AG20443 (cell line): ENCODE data around the gene FERMT1.
"Not testable (repeated sequence)": the region's sequence is repeated elsewhere in the genome, so short reads cannot be mapped to it uniquely, and the experiment has no call there.

Experiments used
- DNase-seq: peaks from one replicate; pipeline ENCODE4 v3.0.0; 2012; ENCODE audit warnings: low spot score, mixed read lengths

The FERMT1 gene

DNA sequence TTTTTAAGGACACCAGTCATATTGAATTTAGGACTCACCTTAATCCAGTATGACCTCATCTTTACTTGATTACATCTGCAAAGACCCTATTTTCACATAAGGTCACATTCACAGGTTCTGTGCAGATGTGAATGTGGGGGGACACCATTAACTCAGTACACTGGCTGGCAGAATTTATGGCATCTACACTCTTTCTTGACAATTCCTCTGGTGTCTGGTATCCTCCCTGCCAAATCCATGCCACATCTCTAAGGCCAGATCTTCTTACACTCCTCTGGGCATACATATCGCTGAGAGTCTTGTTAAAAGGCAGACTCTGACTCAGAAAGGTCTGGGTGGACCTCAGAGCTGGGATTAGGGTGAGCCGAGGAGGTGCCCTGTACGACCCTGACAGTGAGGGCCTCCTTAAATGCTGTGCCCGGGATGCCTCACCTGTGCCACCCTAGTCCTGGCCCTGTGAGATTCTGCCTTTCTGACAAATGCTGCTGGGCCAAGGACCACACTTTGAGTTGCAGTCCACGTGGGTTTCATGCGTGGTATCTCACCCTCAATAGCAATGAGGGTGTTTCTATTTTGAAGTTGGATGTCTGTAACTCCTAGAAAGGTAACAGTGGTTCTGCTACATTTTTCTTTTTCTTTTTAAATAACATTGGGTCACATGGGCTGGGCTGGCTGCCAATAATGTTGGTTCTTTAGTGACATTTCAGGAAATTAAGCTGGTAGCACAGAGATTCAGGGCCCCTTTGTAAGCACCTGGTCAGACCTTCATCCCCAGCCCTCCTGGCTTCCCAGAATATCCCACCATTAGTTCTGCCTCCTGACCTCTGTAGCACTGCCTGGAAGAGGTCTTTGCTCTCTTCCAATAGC is 51.8 kb downstream of the FERMT1 start:
- no peak for DNase-seq

DNA sequence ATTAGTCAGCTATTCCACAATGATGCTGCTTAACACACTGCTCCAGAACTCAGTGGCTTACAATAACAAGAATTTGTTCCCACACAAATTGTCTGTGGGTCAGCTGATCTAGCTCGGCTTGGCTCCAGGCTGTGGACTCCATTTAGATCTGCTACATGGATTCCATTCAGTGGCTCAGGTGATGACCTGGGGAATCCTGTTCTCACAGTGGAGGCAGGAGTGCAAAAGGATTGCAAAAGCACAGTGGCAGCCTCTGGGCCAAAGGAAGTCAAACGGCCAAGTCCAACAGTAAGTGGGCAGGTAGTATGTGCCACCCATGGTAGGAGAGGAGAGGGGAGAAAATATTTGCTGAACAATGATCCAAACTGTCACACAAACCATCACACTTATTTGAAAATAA is 53.2 kb downstream of the FERMT1 start:
- DNase-seq, result no peak

DNA sequence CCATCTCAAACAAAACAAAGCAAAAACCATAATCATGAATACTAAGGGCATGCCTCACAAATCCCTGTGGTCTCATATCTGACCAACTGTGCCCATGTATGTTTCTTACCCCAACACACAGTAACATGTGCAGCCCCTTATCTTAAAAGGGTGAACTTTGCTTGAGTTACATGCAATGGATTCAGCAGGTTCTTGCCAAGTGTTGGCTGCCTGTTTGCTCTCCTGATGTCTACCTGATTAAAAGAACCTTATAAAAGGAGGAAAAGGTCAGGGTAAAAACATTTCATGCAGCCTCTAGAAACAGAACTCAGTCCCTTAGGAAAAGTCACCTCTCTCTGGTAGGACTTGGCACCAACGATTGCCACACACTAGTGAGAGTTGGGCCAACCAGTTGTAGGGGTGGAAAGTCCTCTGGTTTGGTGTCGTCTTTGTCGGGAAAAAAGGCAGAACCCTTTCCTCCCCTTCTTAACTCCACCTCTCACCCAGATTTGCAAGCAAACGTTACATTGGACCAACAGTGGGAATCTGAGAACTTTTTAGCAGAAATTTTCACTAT is 55.0 kb downstream of the FERMT1 start:
- no peak for DNase-seq

DNA sequence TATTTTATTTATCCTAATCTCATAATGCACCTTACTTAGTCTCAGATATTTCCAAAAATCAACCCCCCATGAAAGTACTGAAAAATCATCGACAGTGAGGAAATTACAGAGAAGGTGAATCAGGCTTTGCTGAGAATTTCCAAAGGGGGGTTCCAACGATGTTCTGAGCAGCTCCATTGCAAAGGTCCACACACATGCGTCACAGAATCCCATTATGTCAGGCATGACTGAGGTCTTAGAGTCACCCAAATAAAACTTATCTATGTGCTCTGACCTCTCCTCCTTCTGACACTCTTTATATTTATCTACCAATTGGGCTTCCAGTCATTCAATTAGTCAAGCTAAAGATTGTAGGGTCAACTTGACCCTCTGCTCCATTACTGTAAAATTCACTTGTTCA is 56.2 kb downstream of the FERMT1 start:
- DNase-seq, result no peak

DNA sequence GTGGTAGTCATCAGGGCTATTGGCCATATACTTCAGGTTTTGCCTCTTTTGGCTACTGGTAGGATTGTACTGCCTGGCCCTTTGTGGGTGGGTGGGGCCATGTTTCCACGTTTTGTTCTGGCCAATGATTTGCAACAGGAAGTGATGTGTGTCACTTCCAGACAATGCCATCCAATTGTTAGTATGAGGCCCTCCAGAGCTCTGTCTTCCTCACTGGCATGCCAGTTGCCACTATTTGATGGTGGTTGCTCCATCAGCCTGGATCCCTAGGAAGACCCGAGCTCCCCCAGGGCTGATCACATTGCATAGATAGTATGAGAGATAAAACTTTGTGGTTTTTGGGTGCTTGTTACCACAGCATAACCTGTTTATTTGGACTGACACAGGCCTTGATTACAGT is 61.3 kb downstream of the FERMT1 start:
- DNase-seq, result no peak

DNA sequence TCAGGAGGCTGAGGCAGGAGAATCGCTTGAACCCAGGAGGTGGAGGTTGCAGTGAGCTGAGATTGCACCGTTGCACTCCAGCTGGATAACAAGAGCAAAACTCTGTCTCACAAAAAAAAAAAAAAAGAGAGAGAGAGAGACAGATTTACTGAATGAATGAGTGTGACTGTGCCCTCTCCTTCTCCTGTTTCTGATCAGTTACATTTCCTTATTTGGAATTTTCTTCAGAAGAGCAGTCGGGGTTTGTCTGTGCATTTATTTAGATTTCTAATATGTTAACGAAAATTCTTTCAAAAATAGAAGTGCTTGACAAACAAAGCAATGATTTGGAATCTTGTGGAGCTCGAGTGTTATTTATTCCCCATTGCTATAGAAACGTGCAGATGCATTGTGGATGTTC is 62.6 kb downstream of the FERMT1 start:
- DNase-seq, result no peak

DNA sequence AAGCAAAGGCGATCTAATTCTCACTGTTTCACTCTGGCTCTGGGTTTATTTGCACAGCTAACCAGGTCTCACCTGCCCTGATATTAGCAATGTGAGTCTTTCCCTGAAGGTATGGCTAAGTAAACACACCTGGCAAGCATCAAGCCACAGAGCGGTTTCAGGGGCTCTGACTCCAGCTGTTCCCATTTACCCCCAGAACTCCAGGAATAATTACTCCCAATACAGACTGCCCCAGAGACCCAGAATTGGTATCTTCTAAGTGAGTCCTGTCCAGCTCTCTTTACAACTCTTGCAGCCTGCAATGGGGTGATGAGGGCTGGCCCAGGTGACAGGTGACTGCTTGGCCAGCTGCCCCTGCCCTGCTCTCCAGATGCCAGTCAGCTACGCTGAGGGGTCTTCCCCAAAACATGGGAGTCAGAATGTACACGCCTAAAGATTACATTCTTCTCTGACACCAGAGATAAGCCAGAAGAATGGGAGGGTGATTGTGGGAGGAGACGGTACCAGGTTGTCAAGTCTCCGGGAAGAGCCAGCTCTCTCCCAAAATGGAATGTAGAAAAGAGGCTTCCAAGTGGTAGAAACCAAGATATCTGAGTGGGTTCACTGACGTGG is 64.0 kb downstream of the FERMT1 start:
- no peak for DNase-seq

DNA sequence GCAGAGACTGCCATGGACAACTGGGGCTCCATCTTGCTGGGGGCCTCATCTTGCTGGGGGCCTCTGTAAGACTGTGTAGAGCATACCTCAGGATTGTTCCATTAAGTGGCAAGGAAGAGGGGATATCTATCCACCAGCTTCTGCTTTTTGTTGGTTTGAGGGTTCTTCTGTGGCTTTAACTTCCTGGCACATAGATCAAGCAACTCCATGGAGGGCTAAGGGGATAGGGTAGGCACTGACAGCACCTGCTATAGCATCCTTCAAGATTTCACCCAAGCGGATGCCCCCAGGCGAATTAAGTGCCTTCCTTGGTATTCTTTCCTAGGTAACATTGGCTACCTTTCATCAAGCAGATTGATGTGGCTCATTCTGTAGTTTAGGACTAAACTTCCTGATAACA is 65.1 kb downstream of the FERMT1 start:
- no peak for DNase-seq

DNA sequence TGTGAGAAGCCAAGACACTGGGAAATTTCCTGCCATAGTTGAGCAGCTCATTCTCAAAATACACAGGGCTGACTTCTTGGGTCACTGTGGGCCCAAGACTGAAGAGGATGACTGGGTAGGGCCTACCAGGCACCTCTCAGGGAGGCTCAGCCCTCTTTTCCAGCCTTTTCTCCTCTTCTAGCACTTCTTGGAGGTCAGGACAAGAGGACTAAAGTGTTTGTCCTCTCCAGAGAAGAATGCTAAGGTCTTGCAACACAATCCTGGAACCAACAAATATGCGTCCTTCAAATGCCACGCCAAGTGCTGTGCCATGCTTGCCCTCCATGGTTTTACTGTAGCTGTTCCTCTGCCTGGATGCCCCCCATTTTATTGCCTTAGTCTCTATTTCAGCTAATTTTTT is 65.7 kb downstream of the FERMT1 start:
- no peak for DNase-seq

DNA sequence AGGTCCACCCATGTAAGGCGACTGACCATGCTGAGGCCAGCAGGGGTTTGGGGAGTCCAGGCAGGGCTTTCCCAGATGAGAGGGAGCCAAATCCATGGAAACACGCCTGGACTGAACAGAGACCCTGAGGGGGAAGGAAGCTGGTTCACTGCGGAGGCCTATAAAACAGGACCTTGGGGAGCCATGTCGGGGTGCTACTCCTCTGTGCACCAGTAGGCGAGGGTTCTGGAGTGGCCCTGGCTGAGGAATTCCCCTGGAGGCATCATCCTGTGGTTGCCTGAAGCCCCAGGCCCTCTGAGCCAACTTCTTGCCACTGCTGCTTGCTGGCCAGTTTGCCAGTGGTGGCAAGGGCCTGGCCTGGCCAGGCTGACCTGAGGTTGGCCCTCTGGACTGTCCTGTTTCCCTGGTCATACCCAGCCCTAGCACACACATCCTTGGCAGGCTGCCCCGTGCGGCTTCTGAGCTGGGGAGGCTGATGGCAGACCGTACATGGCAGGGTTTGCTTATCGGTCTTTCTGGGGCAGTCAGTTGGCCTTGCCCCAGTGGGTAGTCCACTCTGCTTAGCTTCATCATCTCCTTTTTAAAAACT is 66.8 kb downstream of the FERMT1 start:
- no peak for DNase-seq

DNA sequence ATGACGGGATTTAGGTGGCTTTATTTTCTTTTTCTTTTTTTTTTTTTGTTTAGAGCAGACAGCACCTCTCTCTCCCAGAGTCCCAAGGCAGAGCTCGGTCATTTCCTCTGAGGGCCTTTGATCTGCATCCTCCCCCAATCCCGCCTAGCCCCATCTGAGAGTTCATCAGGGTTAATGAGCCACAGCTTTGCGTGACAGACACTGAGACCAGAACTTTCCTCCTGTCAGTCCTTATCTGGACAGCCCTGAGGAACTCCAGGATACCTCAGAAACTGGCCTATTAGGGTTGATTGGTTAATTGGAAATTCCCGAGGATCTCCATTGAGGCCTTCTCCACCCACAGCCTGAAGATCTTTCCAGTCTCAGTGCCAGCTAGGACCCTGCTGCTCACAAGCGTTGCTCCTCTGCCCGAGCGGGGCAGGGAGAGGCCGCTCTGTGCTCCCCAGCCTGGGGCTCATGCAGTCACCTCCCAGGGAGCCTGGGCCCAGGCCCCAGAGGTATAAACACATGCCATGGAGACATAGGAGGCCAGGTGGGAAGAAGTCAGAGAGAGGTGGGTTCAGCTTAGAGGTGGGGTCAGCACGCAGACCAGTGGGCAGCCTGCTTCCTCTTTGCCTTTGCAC is 67.6 kb downstream of the FERMT1 start:
- no peak for DNase-seq

DNA sequence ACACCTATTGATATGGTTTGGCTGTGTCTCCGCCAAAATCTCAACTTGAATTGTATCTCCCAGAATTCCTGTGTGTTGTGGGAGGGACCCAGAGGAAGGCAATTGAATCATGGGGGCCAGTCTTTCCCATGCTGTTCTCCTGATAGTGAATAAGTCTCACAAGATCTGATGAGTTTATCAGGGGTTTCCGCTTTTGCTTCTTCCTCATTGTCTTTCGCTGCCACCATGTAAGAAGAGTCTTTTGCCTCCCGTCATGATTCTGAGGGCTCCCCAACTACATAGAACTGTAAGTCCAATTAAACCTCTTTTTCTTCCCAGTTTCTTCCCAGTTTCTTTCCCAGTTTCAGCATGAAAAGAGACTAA is 68.2 kb downstream of the FERMT1 start:
- DNase-seq, result not testable (repeated sequence)

DNA sequence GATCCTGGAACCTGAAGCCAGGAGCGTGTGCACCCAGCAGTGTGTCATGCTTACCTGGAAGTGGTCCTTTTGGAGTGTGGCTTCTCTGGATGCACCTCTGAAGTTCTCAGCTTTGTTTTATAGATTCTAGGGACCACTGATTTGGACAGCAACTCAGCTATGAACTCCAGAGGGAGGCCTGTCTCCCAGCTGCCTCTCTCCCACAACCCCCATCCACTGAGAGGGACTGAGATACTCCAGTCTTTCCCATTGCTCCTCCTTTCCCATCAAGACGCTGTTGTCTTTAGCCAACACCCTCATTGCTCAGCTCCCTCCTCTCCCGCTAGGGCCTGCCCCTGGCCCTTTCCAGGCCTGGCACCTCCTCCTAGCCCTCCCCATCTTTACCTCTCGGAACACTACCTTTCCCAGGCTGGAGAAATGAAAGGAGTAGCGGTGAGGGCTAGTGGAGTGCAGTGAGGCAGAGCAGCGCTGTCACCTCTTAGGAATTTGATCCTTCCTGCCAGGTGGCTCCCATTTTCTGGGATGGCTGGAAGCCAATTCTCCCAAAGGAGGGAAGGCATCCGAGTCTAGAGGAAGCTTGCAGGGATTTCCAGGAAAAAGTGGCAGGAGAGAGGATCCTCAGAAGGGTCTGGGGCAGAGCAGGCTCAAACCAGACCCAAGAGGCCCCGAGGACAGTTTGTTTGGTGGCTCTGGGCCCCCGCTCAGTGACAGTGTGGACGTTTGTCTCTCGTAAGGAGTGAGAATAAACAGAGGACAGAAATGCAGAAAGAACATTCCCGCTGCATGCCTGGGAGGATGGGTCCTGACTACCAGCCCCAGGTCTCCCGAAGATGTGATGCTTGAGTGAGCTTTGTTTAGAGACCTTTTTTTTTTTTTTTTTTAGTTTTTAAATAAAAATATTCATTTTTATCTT is 68.8 kb downstream of the FERMT1 start, which contains the start of gene LRRN4:
Gene LRRN4 (minus strand): TSS at position 285 of the 913 bp plus-strand sequence. CDS start 1,261 bp downstream, outside the sequence.
- DNase-seq, result no peak

DNA sequence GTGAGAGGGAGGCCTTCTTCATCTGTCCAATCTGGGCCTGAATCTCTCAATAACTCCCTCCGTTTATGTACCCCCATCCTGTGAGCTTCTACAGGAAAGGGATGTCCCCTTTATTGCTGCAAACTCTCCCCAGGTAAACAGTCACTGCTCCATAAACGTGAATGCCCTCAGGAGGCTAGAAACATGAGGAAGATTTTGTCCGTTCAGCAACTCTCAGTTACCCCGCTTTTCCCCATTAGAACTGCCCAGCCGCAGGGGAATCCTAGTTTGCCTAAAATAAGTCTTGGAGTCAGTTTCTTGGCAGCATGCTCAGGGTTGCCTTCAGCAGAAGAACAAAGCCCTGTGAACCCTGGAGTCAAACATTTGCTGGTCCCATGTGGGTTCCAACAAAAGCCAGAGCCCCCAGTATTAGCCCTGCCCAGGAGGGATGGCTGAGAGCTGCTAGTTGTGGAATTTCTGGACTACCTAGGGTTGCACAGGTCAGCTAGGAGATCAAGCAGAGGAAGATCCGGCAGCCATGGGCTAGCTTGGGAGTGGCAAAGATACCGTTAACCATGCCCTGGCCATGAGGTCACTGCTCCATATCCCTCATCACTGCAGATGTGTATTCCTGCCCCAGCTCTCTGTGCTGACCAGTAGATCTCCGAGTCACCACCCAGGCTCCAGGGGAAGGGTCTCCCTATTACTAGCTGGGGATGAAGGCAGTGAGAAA is 69.6 kb downstream of the FERMT1 start:
- no peak for DNase-seq

DNA sequence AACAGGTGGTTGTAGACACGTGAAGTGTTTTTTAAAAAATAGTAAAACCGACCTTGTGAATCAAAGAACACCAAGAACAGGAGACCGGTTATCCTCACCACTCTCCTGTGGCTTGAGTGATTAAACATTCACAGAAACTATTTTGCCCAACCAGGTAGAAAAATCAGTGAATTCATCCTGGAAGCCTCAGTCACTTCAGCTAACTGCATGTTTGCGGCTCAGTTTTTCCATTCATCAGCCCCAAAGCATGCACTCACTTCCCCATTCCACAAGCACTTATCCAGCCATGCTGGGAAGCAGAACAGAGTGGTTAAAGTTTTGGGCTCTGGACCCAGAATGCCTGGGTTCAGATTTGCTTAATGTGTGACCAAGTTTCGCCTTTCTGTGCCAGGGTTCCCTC is 71.3 kb downstream of the FERMT1 start:
- peak; percentile 79 for DNase-seq

DNA sequence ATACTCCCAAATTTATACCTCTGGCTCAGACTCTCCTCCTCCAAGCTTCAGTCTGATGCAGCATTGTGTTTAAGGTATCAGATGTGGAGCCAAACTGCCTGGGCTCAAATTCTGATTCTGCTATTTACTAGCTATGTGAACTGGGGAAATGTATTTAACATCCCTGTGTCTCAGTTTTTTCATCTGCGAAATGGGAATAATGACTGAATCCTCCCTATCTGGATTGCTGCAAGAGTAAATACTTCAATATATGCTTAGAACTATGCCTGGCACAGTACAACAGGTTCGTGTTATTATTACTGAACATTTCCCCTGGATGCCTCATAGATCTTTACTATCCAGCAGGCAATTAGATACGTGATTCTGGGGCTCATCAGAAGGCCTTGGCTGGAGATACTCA is 74.4 kb downstream of the FERMT1 start:
- no peak for DNase-seq

DNA sequence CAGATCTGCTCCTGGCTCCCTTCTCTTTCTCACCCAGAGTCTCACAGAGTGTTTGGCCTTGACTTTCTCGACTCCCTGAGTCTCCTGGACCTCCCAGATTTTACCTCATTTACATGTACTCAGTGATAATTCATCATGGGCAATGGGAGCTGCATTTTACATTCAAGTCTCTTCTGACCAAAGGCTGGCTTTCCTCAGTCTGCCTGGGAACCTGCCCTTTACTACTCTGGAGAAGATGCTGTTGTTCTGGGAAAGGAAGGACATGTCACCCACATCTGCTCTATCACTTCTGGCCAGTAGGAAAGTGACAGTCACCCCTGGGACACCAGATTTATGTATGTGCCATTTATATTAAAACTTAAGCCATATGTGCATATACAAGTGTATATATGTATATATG is 76.4 kb downstream of the FERMT1 start:
- DNase-seq, result no peak

DNA sequence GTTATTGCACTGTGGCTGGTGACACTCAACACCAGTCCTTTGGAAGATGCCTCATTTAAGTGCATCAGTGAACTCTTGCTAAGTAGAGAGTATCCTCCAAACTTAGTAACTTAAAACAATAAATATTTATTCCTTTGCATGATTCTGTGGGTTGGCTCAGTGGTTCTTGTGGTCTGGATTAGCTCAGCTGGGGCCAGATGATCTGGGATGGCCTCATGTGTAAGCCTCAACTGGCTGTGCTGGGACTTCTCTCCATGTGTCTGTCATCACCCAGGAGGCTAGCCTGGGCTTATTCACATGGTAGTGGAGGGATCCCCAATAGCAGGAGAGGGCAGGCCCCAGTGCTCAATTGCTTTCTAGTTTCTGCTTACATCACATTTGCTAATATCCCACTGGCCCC is 77.3 kb downstream of the FERMT1 start:
- peak; percentile 76 for DNase-seq

DNA sequence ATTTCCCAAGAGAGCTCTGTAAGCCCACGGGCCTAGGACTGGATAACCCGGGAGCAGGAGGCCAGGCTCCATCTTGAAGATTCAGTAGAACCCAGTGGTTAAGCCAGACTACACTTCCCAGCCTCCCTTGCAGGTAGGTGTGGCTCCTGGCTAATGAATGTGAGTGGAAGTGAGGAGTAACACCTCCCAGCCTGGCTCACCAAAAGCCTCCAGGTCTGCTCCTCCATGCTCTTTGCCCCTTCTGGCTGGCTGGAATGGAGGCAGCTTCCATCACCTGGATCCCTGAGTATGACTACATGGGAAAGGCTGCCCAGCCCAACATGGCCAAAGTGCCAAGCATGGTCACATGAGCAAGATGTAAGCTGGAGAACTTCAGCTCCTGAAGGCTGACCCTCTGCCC is 78.7 kb downstream of the FERMT1 start:
- DNase-seq, result no peak

DNA sequence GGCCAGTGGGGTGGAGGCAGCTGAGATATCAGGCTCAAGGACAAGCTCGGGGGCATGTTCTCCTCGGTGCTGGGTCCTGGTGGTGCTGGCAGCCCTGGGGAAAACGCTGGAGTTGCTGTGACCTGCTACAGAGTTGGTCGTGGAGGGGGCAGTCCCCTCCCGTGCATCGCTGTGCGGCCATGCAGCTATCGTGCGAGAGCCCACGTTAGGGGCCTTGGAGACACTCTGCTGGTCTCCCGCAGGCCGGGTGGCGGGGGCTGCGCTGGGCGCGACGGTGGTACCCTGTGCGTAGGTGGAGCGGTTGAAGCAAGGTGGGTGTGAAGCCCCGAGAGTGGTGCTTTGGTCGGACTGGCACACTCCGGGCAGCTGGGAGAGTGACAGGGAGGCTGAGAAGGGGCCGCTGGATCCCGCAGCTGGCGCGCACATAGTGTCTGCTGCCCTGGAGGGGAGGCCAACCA is 81.0 kb downstream of the FERMT1 start:
- no peak for DNase-seq
